Osteoblast (primary cell): ENCODE measurements around the gene UNC5A. TPM values are rescaled to one million over a fixed set of nuclear protein-coding genes. Genes with fewer than 3 reads are reported as not detected.
A peak's percentile ranks its signal among the peaks of the same experiment; 100 is the strongest.

Experiments used
- DNase-seq: peaks from one replicate; pipeline ENCODE4 v3.0.0; 2011; ENCODE audit warnings: low spot score, mixed read lengths; ENCODE audit not compliant: insufficient read length; ENCODE audit errors: missing footprints
- H2AFZ ChIP-seq: 2 replicates; pipeline ENCODE4 v1.6.0; 2011; ENCODE audit warnings: mild to moderate bottlenecking, low read length
- H3K27ac ChIP-seq: 2 replicates; pipeline ENCODE4 v1.5.1; 2011; ENCODE audit warnings: mild to moderate bottlenecking, low read depth, low read length, moderate library complexity
- H3K27me3 ChIP-seq: 2 replicates; pipeline ENCODE4 v1.6.0; 2012; ENCODE audit warnings: mild to moderate bottlenecking, control low read depth, inconsistent platforms, low read length, moderate library complexity; ENCODE audit not compliant: insufficient read depth
- H3K36me3 ChIP-seq: 2 replicates; pipeline ENCODE4 v1.5.1; 2011; ENCODE audit warnings: mild to moderate bottlenecking, low read length, control low read depth, moderate library complexity; ENCODE audit not compliant: insufficient read depth
- H3K4me1 ChIP-seq: 2 replicates; pipeline ENCODE4 v1.5.1; 2011; ENCODE audit warnings: mild to moderate bottlenecking, low read length, control low read depth, moderate library complexity; ENCODE audit not compliant: insufficient read depth
- H3K4me2 ChIP-seq: 2 replicates; pipeline ENCODE4 v1.6.0; 2011; ENCODE audit warnings: mild to moderate bottlenecking, low read length; ENCODE audit not compliant: insufficient read depth
- H3K4me3 ChIP-seq: fragments of 200-600 bp; sonication (generic); 3 replicates; pipeline ENCODE4 v1.5.1; 2012; ENCODE audit warnings: mild to moderate bottlenecking, low read length, inconsistent platforms; ENCODE audit not compliant: insufficient read depth
- H3K79me2 ChIP-seq: 2 replicates; pipeline ENCODE4 v1.6.0; 2012; ENCODE audit warnings: mild to moderate bottlenecking, low read length, control low read depth, inconsistent platforms; ENCODE audit not compliant: insufficient read depth
- H3K9me3 ChIP-seq: 2 replicates; pipeline ENCODE4 v1.5.1; 2011; ENCODE audit warnings: low read depth, low read length, control low read depth
- H4K20me1 ChIP-seq: 2 replicates; pipeline ENCODE4 v1.6.0; 2012; ENCODE audit warnings: mild to moderate bottlenecking, low read length, control low read depth; ENCODE audit not compliant: insufficient read depth
- CTCF ChIP-seq: IDR thresholded peaks from 2 replicates; pipeline ENCODE4 v1.5.1; 2011; ENCODE audit warnings: mild to moderate bottlenecking, low read depth, low read length, moderate library complexity; ENCODE audit errors: extremely low read depth
- total RNA-seq: library from RNA; depleted of rRNA; stranded (reverse); fragments of >200 nt; gene quantifications from 2 replicates; pipeline ENCODE4 v1.2.3, GENCODE V29; 2012

UNC5A gene
- total RNA-seq, 1 donor: not detected

GRCh38 chr5:176803068-176803942 lies 7.1 kb upstream of the UNC5A start:
- no peaks in the 10 kb centered on the region for H3K4me1 ChIP-seq
- no peak for TF ChIP-seq CTCF
- no peak overlapping the region for H3K4me3 ChIP-seq
- no peak overlapping the region for H2AFZ ChIP-seq
- H3K27me3 ChIP-seq: peaks cover 9% of the 10 kb centered on the region
- DNase-seq: peak; percentile 53
- H4K20me1 ChIP-seq: no peaks in the 10 kb centered on the region
- H3K36me3 ChIP-seq: no peaks in the 10 kb centered on the region
- H3K4me2 ChIP-seq: no peak overlapping the region
- no peaks in the 10 kb centered on the region for H3K79me2 ChIP-seq
- no peaks in the 10 kb centered on the region for H3K9me3 ChIP-seq
- no peak overlapping the region for H3K27ac ChIP-seq

GRCh38 chr5:176803943-176804498 lies 6.3 kb upstream of the UNC5A start:
- no peak overlapping the region for H2AFZ ChIP-seq
- no peaks in the 10 kb centered on the region for H4K20me1 ChIP-seq
- no peaks in the 10 kb centered on the region for H3K79me2 ChIP-seq
- peaks cover 16% of the 10 kb centered on the region for H3K27me3 ChIP-seq
- H3K9me3 ChIP-seq: no peaks in the 10 kb centered on the region
- no peak overlapping the region for H3K4me2 ChIP-seq
- no peak for TF ChIP-seq CTCF
- no peak overlapping the region for H3K27ac ChIP-seq
- no peaks in the 10 kb centered on the region for H3K36me3 ChIP-seq
- DNase-seq: no peak
- no peak overlapping the region for H3K4me3 ChIP-seq
- H3K4me1 ChIP-seq: no peaks in the 10 kb centered on the region

GRCh38 chr5:176806137-176806536 lies 4.2 kb upstream of the UNC5A start:
- Histone ChIP-seq H2AFZ (no peak overlapping the region), H3K27ac (no peak overlapping the region), H3K4me2 (no peak overlapping the region), H3K36me3 (no peaks in the 10 kb centered on the region), H3K27me3 (peaks cover 31% of the 10 kb centered on the region), H3K4me1 (no peaks in the 10 kb centered on the region), H3K79me2 (no peaks in the 10 kb centered on the region), H3K4me3 (no peak overlapping the region), H4K20me1 (no peaks in the 10 kb centered on the region), H3K9me3 (no peaks in the 10 kb centered on the region)
- DNase-seq: no peak
- TF ChIP-seq CTCF: no peak

GRCh38 chr5:176809544-176810080 lies 747 bp upstream of the UNC5A start:
- no peaks in the 10 kb centered on the region for H3K4me1 ChIP-seq
- H3K79me2 ChIP-seq: no peaks in the 10 kb centered on the region
- no peak for TF ChIP-seq CTCF
- H3K4me3 ChIP-seq: no peak overlapping the region
- H3K9me3 ChIP-seq: no peaks in the 10 kb centered on the region
- peaks cover 49% of the 10 kb centered on the region for H3K27me3 ChIP-seq
- H3K36me3 ChIP-seq: no peaks in the 10 kb centered on the region
- no peaks in the 10 kb centered on the region for H4K20me1 ChIP-seq
- no peak for DNase-seq
- H3K4me2 ChIP-seq: no peak overlapping the region
- H3K27ac ChIP-seq: no peak overlapping the region
- no peak overlapping the region for H2AFZ ChIP-seq
